Thyroid gland (tissue), 4 donors: ENCODE results near the gene PHPT1. TPM values are rescaled to one million over a fixed set of nuclear protein-coding genes. Genes with fewer than 3 reads are reported as not detected.

Experiments used
- DNase-seq, 2 donors: peaks; one replicate each; pipeline ENCODE4 v3.0.0-alpha.2; 2019
- H3K27ac ChIP-seq, 3 donors: fragments of 200-600 bp; sonication (generic); 1 replicate in 2 of 3; 2 replicates in 1 of 3; pipeline ENCODE4 v1.5.1; 2016 to 2019; ENCODE audit warnings: mild to moderate bottlenecking in 1 of 3, moderate library complexity in 1 of 3
- H3K27me3 ChIP-seq: fragments of 200-600 bp; sonication (generic); one replicate; pipeline ENCODE4 v1.5.1; 2019
- H3K36me3 ChIP-seq, 2 donors: fragments of 200-600 bp; sonication (generic); one replicate each; pipeline ENCODE4 v1.5.1; 2016 to 2019
- H3K4me1 ChIP-seq, 2 donors: fragments of 200-600 bp; sonication (generic); one replicate each; pipeline ENCODE4 v1.5.1; 2017 to 2019
- H3K4me3 ChIP-seq, 3 donors: fragments of 200-600 bp; sonication (generic); replicated peaks in 1 of 3; 1 replicate in 2 of 3; 2 replicates in 1 of 3; pipeline ENCODE4 v1.5.1; 2016; ENCODE audit warnings: mild to moderate bottlenecking in 1 of 3
- H3K9me3 ChIP-seq: fragments of 200-600 bp; sonication (generic); one replicate; pipeline ENCODE4 v1.5.1; 2017
- POLR2A ChIP-seq, 2 donors: fragments of 450-650 bp; IDR thresholded peaks; one replicate each; pipeline ENCODE4 v1.6.1; 2017; ENCODE audit warnings: antibody characterized with exemption in 2 of 2, mild to moderate bottlenecking in 2 of 2, moderate library complexity in 1 of 2
- WGBS, 2 donors: methylation state at CpG; one replicate each; pipeline ENCODE4 v1.1.5; 2017; 5-methylcytosine and 5-hydroxymethylcytosine counted together
- intact Hi-C: fragments of 100-400 bp; cut with DNase I; formaldehyde crosslinking; loops from one replicate; pipeline ENCODE4 v1.15.1; 2023
- total RNA-seq, 4 donors: library from RNA; depleted of rRNA; stranded (reverse); fragments of >200 nt; gene quantifications; one replicate each; pipeline ENCODE4 v1.2.3, GENCODE V29; 2016
- TF ChIP-seq, protein P1 (sequence below), 6 experiments: fragments of 200-600 bp in 3 of 6; fragments of 450-650 bp in 3 of 6; sonication (generic) in 3 of 6; IDR thresholded peaks; one replicate each; pipeline ENCODE4 v1.5.1; 2016 to 2019; ENCODE audit warnings: antibody characterized with exemption in 6 of 6, mild to moderate bottlenecking in 2 of 6, inconsistent platforms in 1 of 6, moderate library complexity in 1 of 6

PHPT1 gene
- total RNA-seq, 4 donors from 2014 or later = 79.4 to 174 (median 115) TPM

GRCh38 chr9:136838314-136839228 lies 10.6 kb upstream of the PHPT1 start:
- intact Hi-C loops = no loop called here

GRCh38 chr9:136839229-136840139 lies 9.7 kb upstream of the PHPT1 start:
- H3K36me3 ChIP-seq = peaks cover 3 to 11% of the 10 kb centered on the region in 2 donors
- TF ChIP-seq, protein P1, sequence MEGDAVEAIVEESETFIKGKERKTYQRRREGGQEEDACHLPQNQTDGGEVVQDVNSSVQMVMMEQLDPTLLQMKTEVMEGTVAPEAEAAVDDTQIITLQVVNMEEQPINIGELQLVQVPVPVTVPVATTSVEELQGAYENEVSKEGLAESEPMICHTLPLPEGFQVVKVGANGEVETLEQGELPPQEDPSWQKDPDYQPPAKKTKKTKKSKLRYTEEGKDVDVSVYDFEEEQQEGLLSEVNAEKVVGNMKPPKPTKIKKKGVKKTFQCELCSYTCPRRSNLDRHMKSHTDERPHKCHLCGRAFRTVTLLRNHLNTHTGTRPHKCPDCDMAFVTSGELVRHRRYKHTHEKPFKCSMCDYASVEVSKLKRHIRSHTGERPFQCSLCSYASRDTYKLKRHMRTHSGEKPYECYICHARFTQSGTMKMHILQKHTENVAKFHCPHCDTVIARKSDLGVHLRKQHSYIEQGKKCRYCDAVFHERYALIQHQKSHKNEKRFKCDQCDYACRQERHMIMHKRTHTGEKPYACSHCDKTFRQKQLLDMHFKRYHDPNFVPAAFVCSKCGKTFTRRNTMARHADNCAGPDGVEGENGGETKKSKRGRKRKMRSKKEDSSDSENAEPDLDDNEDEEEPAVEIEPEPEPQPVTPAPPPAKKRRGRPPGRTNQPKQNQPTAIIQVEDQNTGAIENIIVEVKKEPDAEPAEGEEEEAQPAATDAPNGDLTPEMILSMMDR (IDR thresholded peaks at IDR 0.05) = no peak
- TF ChIP-seq POLR2A (IDR thresholded peaks at IDR 0.05) = no peak
- no peaks in the 10 kb centered on the region for H3K27me3 ChIP-seq
- no peak for DNase-seq
- H3K9me3 ChIP-seq = no peaks in the 10 kb centered on the region
- intact Hi-C loops = loop anchor here (10.0 kb wide), 1 partner anchor 195 kb away; the partner anchor contains the start of gene FUT7
- 92% methylated on average over 15 to 35 of the region's 36 CpGs for WGBS, 2 donors
- no peak overlapping the region for H3K4me3 ChIP-seq
- H3K27ac ChIP-seq = no peak overlapping the region
- H3K4me1 ChIP-seq = peaks cover 33 to 37% of the 10 kb centered on the region in 2 donors

More at GRCh38 chr9:136838314-136839228, 10.6 kb upstream of the PHPT1 start:
- H3K9me3 ChIP-seq = no peaks in the 10 kb centered on the region
- H3K27me3 ChIP-seq = no peaks in the 10 kb centered on the region
- peaks cover 3 to 11% of the 10 kb centered on the region in 2 donors for H3K36me3 ChIP-seq
- no peak overlapping the region for H3K4me3 ChIP-seq
- no peak overlapping the region for H3K27ac ChIP-seq
- DNase-seq = no peak
- peaks cover 27 to 29% of the 10 kb centered on the region in 2 donors for H3K4me1 ChIP-seq
- 86 to 94% methylated on average over 7 to 17 of the region's 29 CpGs for WGBS, 2 donors
- TF ChIP-seq, protein P1 (IDR thresholded peaks at IDR 0.05) = no peak
- TF ChIP-seq POLR2A (IDR thresholded peaks at IDR 0.05) = no peak

GRCh38 chr9:136840140-136840876 lies 8.9 kb upstream of the PHPT1 start:
- WGBS, 2 donors = 74 to 75% methylated on average over 18 to 23 of the region's 32 CpGs
- intact Hi-C loops = loop anchor here (10.0 kb wide), 1 partner anchor 194 kb away; the partner anchor contains the start of gene FUT7
- no peak overlapping the region for H3K27ac ChIP-seq

More at GRCh38 chr9:136840140-136840876, 8.9 kb upstream of the PHPT1 start:
- Histone ChIP-seq H3K4me1 (peaks cover 33 to 37% of the 10 kb centered on the region in 2 donors), H3K4me3 (no peak overlapping the region), H3K36me3 (peaks cover 3 to 11% of the 10 kb centered on the region in 2 donors), H3K27me3 (no peaks in the 10 kb centered on the region), H3K9me3 (no peaks in the 10 kb centered on the region)
- DNase-seq = no peak
- TF ChIP-seq POLR2A (IDR thresholded peaks at IDR 0.05) = no peak
- TF ChIP-seq, protein P1 (IDR thresholded peaks at IDR 0.05) = no peak
